Measurements from ENCODE around the gene IL17C.

Gene IL17C

GRCh38 chr16:88677721-88678120 lies 39.3 kb downstream of the IL17C start:
- H3K36me3 ChIP-seq (ENCODE audit: control insufficient read depth in 4 of 4, insufficient read depth in 4 of 4, low read length in 3 of 4), result peaks cover 0 to 52% (median 17%) of the 10 kb centered on the region in 4 experiments

GRCh38 chr16:88678224-88678979 lies 40.0 kb downstream of the IL17C start:
- H3K27ac ChIP-seq (ENCODE audit: insufficient read depth in 1 of 2, low read depth in 1 of 2, low read length in 2 of 2, poor library complexity in 1 of 2, severe bottlenecking in 2 of 2), result no peak overlapping the region
- H3K27me3 ChIP-seq (replicated peaks in 2 of 5; ENCODE audit: control insufficient read depth in 4 of 5, insufficient read depth in 5 of 5, low read length in 4 of 5), result no peaks in the 10 kb centered on the region
- no peaks in the 10 kb centered on the region for H3K9me3 ChIP-seq (ENCODE audit: control extremely low read depth in 1 of 5, control insufficient read depth in 4 of 5, insufficient read depth in 2 of 5, low read depth in 1 of 5, low read length in 4 of 5)
- no peak for DNase-seq
- no peak overlapping the region for H3K4me3 ChIP-seq (ENCODE audit: control insufficient read depth in 1 of 7, extremely low read depth in 1 of 7, insufficient read depth in 4 of 7, low read depth in 2 of 7, low read length in 6 of 7)
- WGBS (ENCODE audit: insufficient coverage), result 96% methylated on average over 25 of the region's 32 CpGs
- CTCF ChIA-PET, result no interaction called here
- H3K36me3 ChIP-seq (ENCODE audit: control insufficient read depth in 4 of 4, insufficient read depth in 4 of 4, low read length in 3 of 4), result peaks cover 0 to 52% (median 17%) of the 10 kb centered on the region in 4 experiments
- peaks cover 2 to 20% (median 18%) of the 10 kb centered on the region in 4 experiments for H3K4me1 ChIP-seq (ENCODE audit: control extremely low read depth in 1 of 4, control insufficient read depth in 4 of 4, insufficient read depth in 4 of 4, low read length in 3 of 4)
- POLR2A ChIA-PET, result no interaction called here

More at GRCh38 chr16:88677721-88678120, 39.3 kb downstream of the IL17C start:
- Histone ChIP-seq H3K4me3 (ENCODE audit: control insufficient read depth in 1 of 7, extremely low read depth in 1 of 7, insufficient read depth in 4 of 7, low read depth in 2 of 7, low read length in 6 of 7) (no peak overlapping the region), H3K9me3 (ENCODE audit: control extremely low read depth in 1 of 5, control insufficient read depth in 4 of 5, insufficient read depth in 2 of 5, low read depth in 1 of 5, low read length in 4 of 5) (no peaks in the 10 kb centered on the region), H3K27me3 (replicated peaks in 2 of 5; ENCODE audit: control insufficient read depth in 4 of 5, insufficient read depth in 5 of 5, low read length in 4 of 5) (no peaks in the 10 kb centered on the region), H3K27ac (ENCODE audit: insufficient read depth in 1 of 2, low read depth in 1 of 2, low read length in 2 of 2, poor library complexity in 1 of 2, severe bottlenecking in 2 of 2) (no peak overlapping the region), H3K4me1 (ENCODE audit: control extremely low read depth in 1 of 4, control insufficient read depth in 4 of 4, insufficient read depth in 4 of 4, low read length in 3 of 4) (peaks cover 2 to 20% (median 18%) of the 10 kb centered on the region in 4 experiments)
- 88% methylated on average over 8 of the region's 13 CpGs for WGBS (ENCODE audit: insufficient coverage)
- CTCF ChIA-PET, result no interaction called here
- POLR2A ChIA-PET, result no interaction called here
- no peak for DNase-seq

- WGBS (ENCODE audit: insufficient coverage), result 100% methylated on average over 3 of the region's 5 CpGs
Measured at GRCh38 chr16:88680554-88681083, 42.2 kb downstream of the IL17C start.

GRCh38 chr16:88681084-88681680 lies 42.8 kb downstream of the IL17C start:
- peak in 2 of 3 donors; percentile 66 to 69 for DNase-seq
- no peaks in the 10 kb centered on the region for H3K27me3 ChIP-seq (replicated peaks in 2 of 5; ENCODE audit: control insufficient read depth in 4 of 5, insufficient read depth in 5 of 5, low read length in 4 of 5)
- POLR2A ChIA-PET, result no interaction called here
- H3K36me3 ChIP-seq (ENCODE audit: control insufficient read depth in 4 of 4, insufficient read depth in 4 of 4, low read length in 3 of 4), result peaks cover 0 to 35% (median 11%) of the 10 kb centered on the region in 4 experiments
- WGBS (ENCODE audit: insufficient coverage), result 63% methylated on average over 31 of the region's 31 CpGs
- no peak overlapping the region for H3K27ac ChIP-seq (ENCODE audit: insufficient read depth in 1 of 2, low read depth in 1 of 2, low read length in 2 of 2, poor library complexity in 1 of 2, severe bottlenecking in 2 of 2)
- CTCF ChIA-PET, result interaction anchor here (0.6 to 3.7 kb wide), 6 partner anchors 9 to 91 kb away, joined by 3 to 18 read pairs (median 8); partner anchors contain the start of gene MVD
- H3K9me3 ChIP-seq (ENCODE audit: control extremely low read depth in 1 of 5, control insufficient read depth in 4 of 5, insufficient read depth in 2 of 5, low read depth in 1 of 5, low read length in 4 of 5), result no peaks in the 10 kb centered on the region
- H3K4me1 ChIP-seq (ENCODE audit: control extremely low read depth in 1 of 4, control insufficient read depth in 4 of 4, insufficient read depth in 4 of 4, low read length in 3 of 4), result peaks cover 2 to 41% (median 31%) of the 10 kb centered on the region in 4 experiments
- H3K4me3 ChIP-seq (ENCODE audit: control insufficient read depth in 1 of 7, extremely low read depth in 1 of 7, insufficient read depth in 4 of 7, low read depth in 2 of 7, low read length in 6 of 7), result peak overlapping the region in 2 of 7 experiments; percentile 33 to 36

More at GRCh38 chr16:88680554-88681083, 42.2 kb downstream of the IL17C start:
- Histone ChIP-seq H3K36me3 (ENCODE audit: control insufficient read depth in 4 of 4, insufficient read depth in 4 of 4, low read length in 3 of 4) (peaks cover 0 to 41% (median 14%) of the 10 kb centered on the region in 4 experiments), H3K9me3 (ENCODE audit: control extremely low read depth in 1 of 5, control insufficient read depth in 4 of 5, insufficient read depth in 2 of 5, low read depth in 1 of 5, low read length in 4 of 5) (no peaks in the 10 kb centered on the region), H3K27ac (ENCODE audit: insufficient read depth in 1 of 2, low read depth in 1 of 2, low read length in 2 of 2, poor library complexity in 1 of 2, severe bottlenecking in 2 of 2) (no peak overlapping the region), H3K4me1 (ENCODE audit: control extremely low read depth in 1 of 4, control insufficient read depth in 4 of 4, insufficient read depth in 4 of 4, low read length in 3 of 4) (peaks cover 2 to 35% (median 26%) of the 10 kb centered on the region in 4 experiments), H3K27me3 (replicated peaks in 2 of 5; ENCODE audit: control insufficient read depth in 4 of 5, insufficient read depth in 5 of 5, low read length in 4 of 5) (no peaks in the 10 kb centered on the region), H3K4me3 (ENCODE audit: control insufficient read depth in 1 of 7, extremely low read depth in 1 of 7, insufficient read depth in 4 of 7, low read depth in 2 of 7, low read length in 6 of 7) (peak overlapping the region in 1 of 7 experiments; percentile 5)
- DNase-seq, result no peak
- POLR2A ChIA-PET, result interaction anchor here (0.6 kb wide), 1 partner anchor 125 kb away, joined by 5 read pairs; no protein-coding TSS in a partner anchor
- CTCF ChIA-PET, result interaction anchor here (0.6 to 3.7 kb wide), 6 partner anchors 8 to 226 kb away, joined by 3 to 18 read pairs (median 8); partner anchors contain the start of gene MVD

- no peaks in the 10 kb centered on the region for H3K27me3 ChIP-seq (replicated peaks in 2 of 5; ENCODE audit: control insufficient read depth in 4 of 5, insufficient read depth in 5 of 5, low read length in 4 of 5)
- H3K4me3 ChIP-seq (ENCODE audit: control insufficient read depth in 1 of 7, extremely low read depth in 1 of 7, insufficient read depth in 4 of 7, low read depth in 2 of 7, low read length in 6 of 7), result peak overlapping the region in 3 of 7 experiments; percentile 23 to 36 (median 33)
- no peaks in the 10 kb centered on the region for H3K9me3 ChIP-seq (ENCODE audit: control extremely low read depth in 1 of 5, control insufficient read depth in 4 of 5, insufficient read depth in 2 of 5, low read depth in 1 of 5, low read length in 4 of 5)
- peaks cover 0 to 28% (median 8%) of the 10 kb centered on the region in 4 experiments for H3K36me3 ChIP-seq (ENCODE audit: control insufficient read depth in 4 of 4, insufficient read depth in 4 of 4, low read length in 3 of 4)
- 30% methylated on average over 15 of the region's 21 CpGs for WGBS (ENCODE audit: insufficient coverage)
- H3K4me1 ChIP-seq (ENCODE audit: control extremely low read depth in 1 of 4, control insufficient read depth in 4 of 4, insufficient read depth in 4 of 4, low read length in 3 of 4), result peaks cover 2 to 46% (median 36%) of the 10 kb centered on the region in 4 experiments
- ChIA-PET CTCF (interaction anchor here (0.6 to 3.7 kb wide), 5 partner anchors 10 to 91 kb away, joined by 3 to 18 read pairs (median 13); partner anchors contain the start of gene MVD), POLR2A (no interaction called here)
- DNase-seq, result peak; percentile 78 to 95 (median 92)
- peak overlapping the region in 1 of 2 experiments; percentile 30 for H3K27ac ChIP-seq (ENCODE audit: insufficient read depth in 1 of 2, low read depth in 1 of 2, low read length in 2 of 2, poor library complexity in 1 of 2, severe bottlenecking in 2 of 2)
Measured at GRCh38 chr16:88681709-88682451, 43.5 kb downstream of the IL17C start.

- Histone ChIP-seq H3K36me3 (ENCODE audit: control insufficient read depth in 4 of 4, insufficient read depth in 4 of 4, low read length in 3 of 4) (peaks cover 0 to 6% (median under 1%) of the 10 kb centered on the region in 4 experiments), H3K27ac (ENCODE audit: insufficient read depth in 1 of 2, low read depth in 1 of 2, low read length in 2 of 2, poor library complexity in 1 of 2, severe bottlenecking in 2 of 2) (no peak overlapping the region), H3K4me1 (ENCODE audit: control extremely low read depth in 1 of 4, control insufficient read depth in 4 of 4, insufficient read depth in 4 of 4, low read length in 3 of 4) (peaks cover 2 to 58% (median 47%) of the 10 kb centered on the region in 4 experiments), H3K9me3 (ENCODE audit: control extremely low read depth in 1 of 5, control insufficient read depth in 4 of 5, insufficient read depth in 2 of 5, low read depth in 1 of 5, low read length in 4 of 5) (no peaks in the 10 kb centered on the region), H3K27me3 (replicated peaks in 2 of 5; ENCODE audit: control insufficient read depth in 4 of 5, insufficient read depth in 5 of 5, low read length in 4 of 5) (no peaks in the 10 kb centered on the region), H3K4me3 (ENCODE audit: control insufficient read depth in 1 of 7, extremely low read depth in 1 of 7, insufficient read depth in 4 of 7, low read depth in 2 of 7, low read length in 6 of 7) (peak overlapping the region in 4 of 7 experiments; percentile 73 to 84 (median 78))
- 96% methylated on average over 14 of the region's 15 CpGs for WGBS (ENCODE audit: insufficient coverage)
- ChIA-PET CTCF (interaction anchor here (0.7 to 1.6 kb wide), 10 partner anchors 9 to 55 kb away, joined by 3 to 14 read pairs (median 3); no protein-coding TSS in a partner anchor), POLR2A (interaction anchor here (0.6 to 2.1 kb wide), 4 partner anchors 16 to 56 kb away, joined by 3 to 11 read pairs (median 6); no protein-coding TSS in a partner anchor)
- no peak for DNase-seq
Measured at GRCh38 chr16:88684569-88685155, 46.3 kb downstream of the IL17C start.
